Measurements from ENCODE around the gene HOXC9. TPM values are rescaled to one million over a fixed set of nuclear protein-coding genes. Genes with fewer than 3 reads are reported as not detected.

The HOXC9 gene
- total and polyA plus RNA-seq, 2 of the 8 experiments (the other 6 are each of a cell fraction or from before 2014, with no cell fraction given): not detected

- POLR2A ChIA-PET (ENCODE audit: partially characterized antibody): interaction anchor here (0.6 to 1.4 kb wide), 7 partner anchors 10 to 312 kb away, joined by 3 to 8 read pairs (median 4); partner anchors contain the start of genes HOXC8 and HOXC9
- peaks cover 19 to 41% of the 10 kb centered on the region in 2 experiments for H4K20me1 ChIP-seq (replicated peaks in 1 of 2; ENCODE audit: control insufficient read depth in 1 of 2, insufficient read depth in 2 of 2, low read length in 2 of 2)
Measured at GRCh38 chr12:53990311-53991076, 9.5 kb upstream of the HOXC9 start.

More at GRCh38 chr12:53990311-53991076, 9.5 kb upstream of the HOXC9 start:
- H3K27ac ChIP-seq (ENCODE audit: low read depth, low read length): no peak overlapping the region
- H3K18ac ChIP-seq (ENCODE audit: extremely low read depth, low read length): no peak overlapping the region
- TF ChIP-seq RBBP5 (IDR thresholded peaks at IDR 0.05; ENCODE audit: borderline replicate concordance, low read depth, low read length) (no peak), SUZ12 (IDR thresholded peaks at IDR 0.05; ENCODE audit: low read length) (peak; percentile 92), KDM4A (IDR thresholded peaks at IDR 0.05; ENCODE audit: low read depth, low read length, severe bottlenecking) (no peak), EZH2 (IDR thresholded peaks at IDR 0.05; ENCODE audit: low read depth, low read length, severe bottlenecking) (peak; percentile 94), SP2 (IDR thresholded peaks at IDR 0.05; ENCODE audit: low read length) (no peak), CBX8 (IDR thresholded peaks at IDR 0.05; ENCODE audit: borderline replicate concordance, low read depth, low read length) (0 out of 2 replicates have a peak, but pooled peaks have one; percentile 49), CTBP2 (IDR thresholded peaks at IDR 0.05; ENCODE audit: borderline replicate concordance, insufficient read depth, insufficient read length, low read length) (peak; percentile 4)
- H2BK20ac ChIP-seq (ENCODE audit: low read length): no peak overlapping the region
- H2AK5ac ChIP-seq (ENCODE audit: low read depth, low read length): no peak overlapping the region
- no peak overlapping the region for H3K4ac ChIP-seq (replicated peaks; ENCODE audit: insufficient read length, low read depth, low read length)
- H3K23me2 ChIP-seq (ENCODE audit: low read depth, low read length): no peaks in the 10 kb centered on the region; the same call in 1 of the 2 replicates
- no peak overlapping the region for H4K91ac ChIP-seq (replicated peaks; ENCODE audit: insufficient read length, low read length)
- WGBS, 2 experiments (ENCODE audit: extremely low coverage in 1 of 2, insufficient coverage in 1 of 2, insufficient read length in 1 of 2, insufficient replicate concordance in 2 of 2, low coverage in 1 of 2, low lambda C conversion rate in 2 of 2, missing lambda C conversion rate in 1 of 2): 21% methylated on average over 23 of the region's 27 CpGs; no CpG with 5 or more reads in 1 of the 2 experiments
- peak overlapping the region; percentile 84; the same call in 1 of the 2 replicates for H2BK12ac ChIP-seq (ENCODE audit: low read depth, low read length)
- peaks cover 0 to 9% of the 10 kb centered on the region in 2 experiments; a peak in 1 of 4 replicates for H3K9me3 ChIP-seq (ENCODE audit: insufficient read depth in 2 of 2, low read depth in 1 of 2, low read length in 1 of 2)
- H4K8ac ChIP-seq (ENCODE audit: extremely low read depth, insufficient read depth, low read length): no peak overlapping the region
- H3K14ac ChIP-seq (ENCODE audit: insufficient read length): no peak overlapping the region
- no peak for FAIRE-seq
- H3K36me3 ChIP-seq (ENCODE audit: control insufficient read depth in 2 of 4, insufficient read depth in 4 of 4, low read length in 3 of 4): peaks cover 0 to 15% (median 0%) of the 10 kb centered on the region in 4 experiments; a peak in 1 of 8 replicates
- no peak overlapping the region for H2BK5ac ChIP-seq (ENCODE audit: low read depth, low read length)
- H3K79me1 ChIP-seq (ENCODE audit: low read depth, low read length): no peaks in the 10 kb centered on the region
- no peak overlapping the region for H3K9ac ChIP-seq (replicated peaks in 1 of 4; ENCODE audit: extremely low read depth in 1 of 4, low read depth in 3 of 4, low read length in 3 of 4)
- H4K5ac ChIP-seq (ENCODE audit: insufficient read length, low read depth, low read length): no peak overlapping the region
- no peak overlapping the region for H3K4me2 ChIP-seq (ENCODE audit: insufficient read depth in 1 of 2, low read depth in 2 of 2, low read length in 2 of 2)
- H3K56ac ChIP-seq (replicated peaks; ENCODE audit: insufficient read length, low read depth, low read length): no peak overlapping the region
- no peak overlapping the region for H2BK120ac ChIP-seq (replicated peaks; ENCODE audit: low read depth, low read length)
- H3K79me2 ChIP-seq (ENCODE audit: control insufficient read depth in 1 of 2, insufficient read depth in 2 of 2, low read length in 2 of 2): no peaks in the 10 kb centered on the region
- CTCF ChIA-PET (ENCODE audit: partially characterized antibody): interaction anchor here (0.5 to 4.3 kb wide), 25 partner anchors 9 to 826 kb away, joined by 3 to 30 read pairs (median 5); partner anchors contain the start of genes HOXC11, HOXC5 and HOXC9
- no peak for DNase-seq (ENCODE audit: low read depth in 1 of 2, low spot score in 2 of 2)
- H3K23ac ChIP-seq (ENCODE audit: insufficient read length): no peak overlapping the region
- peaks cover 98 to 100% (median 100%) of the 10 kb centered on the region in 4 experiments for H3K27me3 ChIP-seq (replicated peaks in 1 of 4; ENCODE audit: control insufficient read depth in 3 of 4, extremely low read depth in 1 of 4, insufficient read depth in 3 of 4, low read length in 3 of 4)
- H2AFZ ChIP-seq (ENCODE audit: low read length): no peak overlapping the region
- no peak overlapping the region for H3K4me3 ChIP-seq (ENCODE audit: extremely low read depth in 1 of 4, insufficient read depth in 2 of 4, low read depth in 3 of 4, low read length in 4 of 4)
- H2BK15ac ChIP-seq (ENCODE audit: low read length): no peak overlapping the region; the same call in 1 of the 2 replicates
- peaks cover 0 to 13% (median 4%) of the 10 kb centered on the region in 4 experiments; a peak in 5 of 7 replicates for H3K4me1 ChIP-seq (replicated peaks in 1 of 4; ENCODE audit: control insufficient read depth in 3 of 4, insufficient read depth in 4 of 4, low read length in 3 of 4)
